PC-3 (cell line): ENCODE measurements around the gene MYOCD. TPM values are rescaled to one million over a fixed set of nuclear protein-coding genes. Genes with fewer than 3 reads are reported as not detected.

Source experiments
- ATAC-seq: fragments of 200-7000 bp; cut with Tn5 transposase; 2 replicates; pipeline ENCODE4 v1.9.1; 2020; ENCODE audit warnings: mild to moderate bottlenecking, moderate library complexity
- BruUV-seq: library from RNA; stranded (reverse); fragments of 400-500 nt; replicated peaks from 2 replicates; lab custom pipeline; 2021; lab: Mats Ljungman, UMichigan
- CTCF ChIA-PET: fragments of 300-600 bp; sonication (Branson Sonifier 250); formaldehyde crosslinking; loops from one replicate; lab custom pipeline; 2022; ENCODE audit warnings: antibody characterized with exemption; lab: Charles Lee
- POLR2A ChIA-PET: fragments of 300-600 bp; sonication (Branson Sonifier 250); formaldehyde crosslinking; loops from one replicate; lab custom pipeline; 2022; ENCODE audit warnings: antibody characterized with exemption; ENCODE audit not compliant: unreplicated experiment; lab: Charles Lee
- DNase-seq: peaks from one replicate; pipeline ENCODE4 v3.0.0-alpha.2; 2015
- H2AFZ ChIP-seq: fragments of 300-600 bp; sonication (generic); 2 replicates; pipeline ENCODE4 v1.6.0; 2016; ENCODE audit warnings: antibody characterized with exemption, low read length
- H3F3A ChIP-seq: fragments of 300-600 bp; sonication (generic); one replicate; pipeline ENCODE4 v1.6.0; 2017; ENCODE audit warnings: antibody characterized with exemption, low read length, control low read depth, mild to moderate bottlenecking; ENCODE audit not compliant: unreplicated experiment
- H3K27ac ChIP-seq: fragments of 300-600 bp; sonication (generic); 2 replicates; pipeline ENCODE4 v1.5.1; 2016; ENCODE audit warnings: mild to moderate bottlenecking, low read length
- H3K27me3 ChIP-seq: fragments of 300-600 bp; sonication (generic); 2 replicates; pipeline ENCODE4 v1.6.1; 2016; ENCODE audit warnings: low read length, mixed read lengths
- H3K36me3 ChIP-seq: fragments of 300-600 bp; sonication (generic); 2 replicates; pipeline ENCODE4 v1.6.1; 2016; ENCODE audit warnings: low read depth, mixed run types, low read length, mixed read lengths
- H3K4me1 ChIP-seq: fragments of 300-600 bp; sonication (generic); 2 replicates; pipeline ENCODE4 v1.5.1; 2016; ENCODE audit warnings: low read length; ENCODE audit not compliant: insufficient read depth
- H3K4me2 ChIP-seq: fragments of 300-600 bp; sonication (generic); 2 replicates; pipeline ENCODE4 v1.6.0; 2016; ENCODE audit warnings: low read length
- H3K4me3 ChIP-seq: fragments of 300-600 bp; sonication (generic); 2 replicates; pipeline ENCODE4 v1.5.1; 2016; ENCODE audit warnings: mild to moderate bottlenecking, low read length, mixed read lengths
- H3K79me2 ChIP-seq: fragments of 300-600 bp; sonication (generic); 2 replicates; pipeline ENCODE4 v1.6.1; 2017; ENCODE audit warnings: low read length, mixed read lengths
- H3K9ac ChIP-seq: fragments of 300-600 bp; sonication (generic); 2 replicates; pipeline ENCODE4 v1.6.0; 2016; ENCODE audit warnings: mild to moderate bottlenecking, low read length
- H3K9me2 ChIP-seq: fragments of 300-600 bp; sonication (generic); replicated peaks from 2 replicates; pipeline ENCODE4 v1.6.1; 2016; ENCODE audit warnings: mixed run types, low read length, mixed read lengths
- H3K9me3 ChIP-seq: fragments of 300-600 bp; sonication (generic); 2 replicates; pipeline ENCODE4 v1.6.1; 2016; ENCODE audit warnings: low read length, mixed read lengths
- H4K20me1 ChIP-seq: fragments of 300-600 bp; sonication (generic); 2 replicates; pipeline ENCODE4 v1.6.1; 2016; ENCODE audit warnings: low read length, mixed read lengths
- EZH2 ChIP-seq: fragments of 300-600 bp; sonication (generic); IDR thresholded peaks from one replicate; pipeline ENCODE4 v1.6.1; 2017; ENCODE audit warnings: antibody characterized with exemption, mild to moderate bottlenecking, low read length; ENCODE audit not compliant: unreplicated experiment
- EZH2phosphoT487 ChIP-seq: fragments of 300-600 bp; sonication (generic); IDR thresholded peaks from 2 replicates; pipeline ENCODE4 v1.6.1; 2018; ENCODE audit warnings: mild to moderate bottlenecking, antibody characterized with exemption, low read length, borderline replicate concordance
- intact Hi-C: fragments of 100-400 bp; cut with micrococcal nuclease; formaldehyde crosslinking; loops from 2 replicates; pipeline ENCODE4 v1.9.0; 2023
- total RNA-seq: library from RNA; depleted of rRNA; stranded (reverse); fragments of >200 nt; gene quantifications from 2 replicates; pipeline ENCODE4 v1.2.3, GENCODE V29; 2014
- TF ChIP-seq, protein P1 (sequence below): fragments of 300-600 bp; sonication (generic); conservative IDR thresholded peaks from 2 replicates; pipeline ENCODE4 v1.5.1; 2017; ENCODE audit warnings: antibody characterized with exemption, low read depth, mild to moderate bottlenecking, low read length

Gene MYOCD
- total RNA-seq, 1 experiment from 2014 or later: not detected

DNA sequence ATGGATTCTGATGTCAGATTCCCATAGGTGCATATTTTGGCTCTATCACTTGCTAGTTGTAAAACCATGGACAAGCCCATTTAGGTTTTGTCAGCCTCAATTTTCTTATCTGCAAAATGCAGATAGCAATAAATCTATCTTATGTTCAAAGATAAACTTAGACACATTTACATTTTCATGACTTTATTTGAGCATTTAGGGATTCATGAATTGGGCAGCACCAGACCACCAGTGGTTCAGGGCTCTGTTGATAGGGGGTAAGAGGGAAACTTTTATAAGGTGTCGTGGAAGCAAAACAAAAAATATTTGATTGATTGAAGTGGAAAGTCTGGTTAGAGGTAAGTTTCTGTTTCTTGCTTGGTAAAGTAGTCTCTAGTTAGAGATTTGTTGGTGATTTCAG lies 140.9 kb downstream of the MYOCD start:
- Histone ChIP-seq H3K9ac (no peak overlapping the region), H3K27ac (no peak overlapping the region), H3K4me3 (no peak overlapping the region), H3K36me3 (no peaks in the 10 kb centered on the region), H3K4me1 (no peaks in the 10 kb centered on the region), H2AFZ (no peak overlapping the region), H3K4me2 (no peak overlapping the region), H3K9me2 (no peaks in the 10 kb centered on the region), H4K20me1 (no peaks in the 10 kb centered on the region), H3K79me2 (no peaks in the 10 kb centered on the region), H3K9me3 (peaks cover 14% of the 10 kb centered on the region; the same call in 1 of the 2 replicates), H3F3A (no peaks in the 10 kb centered on the region), H3K27me3 (no peaks in the 10 kb centered on the region)
- no peak for ATAC-seq
- ChIA-PET POLR2A (no interaction called here), CTCF (no interaction called here)
- TF ChIP-seq, protein P1, sequence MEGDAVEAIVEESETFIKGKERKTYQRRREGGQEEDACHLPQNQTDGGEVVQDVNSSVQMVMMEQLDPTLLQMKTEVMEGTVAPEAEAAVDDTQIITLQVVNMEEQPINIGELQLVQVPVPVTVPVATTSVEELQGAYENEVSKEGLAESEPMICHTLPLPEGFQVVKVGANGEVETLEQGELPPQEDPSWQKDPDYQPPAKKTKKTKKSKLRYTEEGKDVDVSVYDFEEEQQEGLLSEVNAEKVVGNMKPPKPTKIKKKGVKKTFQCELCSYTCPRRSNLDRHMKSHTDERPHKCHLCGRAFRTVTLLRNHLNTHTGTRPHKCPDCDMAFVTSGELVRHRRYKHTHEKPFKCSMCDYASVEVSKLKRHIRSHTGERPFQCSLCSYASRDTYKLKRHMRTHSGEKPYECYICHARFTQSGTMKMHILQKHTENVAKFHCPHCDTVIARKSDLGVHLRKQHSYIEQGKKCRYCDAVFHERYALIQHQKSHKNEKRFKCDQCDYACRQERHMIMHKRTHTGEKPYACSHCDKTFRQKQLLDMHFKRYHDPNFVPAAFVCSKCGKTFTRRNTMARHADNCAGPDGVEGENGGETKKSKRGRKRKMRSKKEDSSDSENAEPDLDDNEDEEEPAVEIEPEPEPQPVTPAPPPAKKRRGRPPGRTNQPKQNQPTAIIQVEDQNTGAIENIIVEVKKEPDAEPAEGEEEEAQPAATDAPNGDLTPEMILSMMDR: no peak
- TF ChIP-seq EZH2phosphoT487 (no peak), EZH2 (no peak)
- intact Hi-C loops: no loop called here
- no TSS peak for BruUV-seq
- no peak for DNase-seq

DNA sequence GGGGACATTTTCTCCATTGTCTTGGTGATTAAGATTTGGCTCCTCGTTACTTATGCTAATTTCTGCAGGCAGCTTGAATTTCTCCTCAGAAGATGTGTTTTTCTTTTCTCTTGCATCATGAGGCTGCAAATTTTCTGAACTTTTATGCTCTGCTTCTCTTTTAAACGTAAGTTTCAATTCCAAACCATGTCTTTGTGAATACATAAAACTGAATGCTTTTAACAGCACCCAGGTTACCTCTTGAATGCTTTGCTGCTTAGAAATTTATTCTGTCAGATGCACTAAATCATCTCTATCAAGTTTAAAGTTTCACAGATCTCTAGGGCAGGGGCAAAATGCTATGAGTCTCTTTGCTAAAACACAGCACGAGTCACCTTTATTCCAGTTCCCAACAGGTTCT lies 143.0 kb downstream of the MYOCD start:
- Histone ChIP-seq H4K20me1 (no peaks in the 10 kb centered on the region), H3K4me3 (no peak overlapping the region), H3K9ac (no peak overlapping the region), H3K9me3 (peaks cover 14% of the 10 kb centered on the region; the same call in 1 of the 2 replicates), H3K79me2 (no peaks in the 10 kb centered on the region), H2AFZ (no peak overlapping the region), H3K4me1 (no peaks in the 10 kb centered on the region), H3K27me3 (peaks cover 6% of the 10 kb centered on the region; the same call in 1 of the 2 replicates), H3K4me2 (no peak overlapping the region), H3K27ac (no peak overlapping the region), H3K9me2 (no peaks in the 10 kb centered on the region), H3K36me3 (no peaks in the 10 kb centered on the region), H3F3A (no peaks in the 10 kb centered on the region)
- POLR2A ChIA-PET: no interaction called here
- CTCF ChIA-PET: no interaction called here
- intact Hi-C loops: no loop called here
- no peak for TF ChIP-seq EZH2
- DNase-seq: no peak
- BruUV-seq: no TSS peak
- no peak for ATAC-seq

DNA sequence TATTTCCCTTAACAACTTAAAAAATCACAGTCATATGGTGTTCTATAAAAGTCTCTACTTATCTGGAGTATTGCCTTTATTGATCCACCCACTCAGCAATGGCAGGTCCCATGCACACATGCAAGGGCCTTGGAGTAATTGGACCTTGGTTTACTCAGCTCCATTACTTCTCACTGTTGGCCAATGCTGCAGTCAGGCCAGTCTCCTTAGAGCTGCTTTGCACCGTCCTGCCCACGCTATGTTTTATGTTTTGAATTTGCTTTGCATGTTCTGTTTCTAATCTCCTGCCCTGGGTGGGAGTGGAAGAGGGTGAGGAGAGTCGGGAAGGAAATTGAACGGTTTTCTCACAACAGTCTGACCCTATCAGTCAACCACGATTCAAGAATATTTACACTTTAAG lies 147.2 kb downstream of the MYOCD start:
- intact Hi-C loops: no loop called here
- no peaks in the 10 kb centered on the region for H3K36me3 ChIP-seq
- no peaks in the 10 kb centered on the region for H3K79me2 ChIP-seq
- H3K27ac ChIP-seq: no peak overlapping the region
- H3K4me1 ChIP-seq: no peaks in the 10 kb centered on the region
- no peaks in the 10 kb centered on the region for H3F3A ChIP-seq
- no peak overlapping the region for H2AFZ ChIP-seq
- no peaks in the 10 kb centered on the region for H3K9me2 ChIP-seq
- CTCF ChIA-PET: no interaction called here
- no peaks in the 10 kb centered on the region for H4K20me1 ChIP-seq
- H3K9me3 ChIP-seq: peaks cover 13% of the 10 kb centered on the region; the same call in 1 of the 2 replicates
- no peak overlapping the region for H3K4me2 ChIP-seq
- ATAC-seq (no peak), DNase-seq (no peak)
- no TSS peak for BruUV-seq
- no peak for TF ChIP-seq EZH2phosphoT487
- no peak for TF ChIP-seq EZH2
- TF ChIP-seq, protein P1: no peak
- POLR2A ChIA-PET: no interaction called here
- H3K4me3 ChIP-seq: no peak overlapping the region
- peaks cover 15% of the 10 kb centered on the region; the same call in 1 of the 2 replicates for H3K27me3 ChIP-seq
- H3K9ac ChIP-seq: no peak overlapping the region
